CD4-positive, alpha-beta T cell treated with Interleukin-1 beta for 1 hour (primary cell): ENCODE data around the gene ISCU.
"Not testable (repeated sequence)": the region's sequence is repeated elsewhere in the genome, so short reads cannot be mapped to it uniquely, and the experiment has no call there.

ENCODE experiments used
- DNase-seq, 2 donors: peaks; one replicate each; pipeline ENCODE4 v3.0.0-alpha.2; 2020 to 2022

ISCU gene

DNA sequence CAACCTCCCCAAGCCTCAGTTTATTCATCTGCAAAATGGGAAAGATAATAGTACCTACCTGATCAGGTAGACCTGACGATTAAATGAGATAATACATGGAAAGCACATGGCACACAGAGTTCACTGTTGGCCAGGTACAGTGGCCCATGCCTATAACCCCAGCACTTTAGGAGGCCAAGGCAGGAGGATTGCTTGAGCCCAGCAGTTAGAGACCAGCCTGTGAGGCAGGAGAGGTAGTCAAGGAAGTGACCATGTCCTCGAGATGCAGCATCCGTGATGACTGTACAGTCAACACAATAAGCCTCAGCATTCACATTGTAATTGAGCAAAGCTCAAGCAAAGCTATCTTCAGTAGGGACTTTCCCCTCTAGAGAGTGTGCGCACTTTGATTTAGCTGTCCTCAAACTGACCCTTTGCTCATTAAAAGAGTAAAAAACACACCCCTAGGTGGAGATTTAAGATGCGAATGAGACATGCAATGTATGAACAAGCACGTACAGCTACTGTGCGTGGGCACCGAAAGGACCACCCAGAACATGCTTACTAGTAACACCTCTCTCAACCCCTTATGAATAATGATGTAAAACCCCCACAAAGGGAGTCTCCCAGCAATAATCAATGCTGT, 9.9 kb downstream of the ISCU start:
- DNase-seq = no peak

DNA sequence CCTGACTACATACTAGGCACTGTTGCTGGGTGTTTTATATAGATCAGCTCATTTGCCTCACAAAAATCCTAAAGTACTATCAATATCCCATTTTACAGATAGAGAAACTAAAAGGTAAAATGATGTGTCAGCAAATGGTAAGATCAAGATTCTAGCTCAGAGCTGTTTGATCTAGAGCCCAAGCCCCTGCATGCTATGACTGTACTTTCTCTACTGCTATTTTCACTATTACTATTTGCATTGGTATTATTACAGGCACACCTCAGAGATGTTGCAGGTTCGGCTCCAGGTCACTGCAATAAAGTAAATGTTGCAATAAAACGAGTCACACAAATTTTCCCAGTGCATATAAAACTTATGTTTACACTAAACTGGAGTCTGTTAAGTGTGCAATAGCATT, 10.9 kb downstream of the ISCU start:
- no peak for DNase-seq

DNA sequence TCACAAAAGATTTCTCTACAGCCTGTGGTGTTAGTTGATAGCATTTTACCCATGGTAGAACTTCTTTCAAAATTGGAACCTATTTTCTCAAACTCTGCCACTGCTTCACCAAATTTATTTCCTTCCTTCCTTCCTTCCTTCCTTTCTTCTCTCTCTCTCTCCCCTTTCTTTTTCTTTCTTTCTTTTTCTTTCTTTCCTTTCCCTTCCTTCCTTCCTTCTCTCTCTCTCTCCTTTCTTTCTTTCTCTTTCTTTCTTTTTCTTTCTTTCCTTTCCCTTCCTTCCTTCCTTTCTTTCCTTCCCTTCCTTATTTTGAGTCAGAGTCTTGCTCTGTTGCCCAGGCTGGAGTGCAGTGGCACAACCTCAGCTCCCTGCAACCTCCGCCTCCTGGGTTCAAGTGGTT, 11.9 kb downstream of the ISCU start:
- DNase-seq = not testable (repeated sequence)

DNA sequence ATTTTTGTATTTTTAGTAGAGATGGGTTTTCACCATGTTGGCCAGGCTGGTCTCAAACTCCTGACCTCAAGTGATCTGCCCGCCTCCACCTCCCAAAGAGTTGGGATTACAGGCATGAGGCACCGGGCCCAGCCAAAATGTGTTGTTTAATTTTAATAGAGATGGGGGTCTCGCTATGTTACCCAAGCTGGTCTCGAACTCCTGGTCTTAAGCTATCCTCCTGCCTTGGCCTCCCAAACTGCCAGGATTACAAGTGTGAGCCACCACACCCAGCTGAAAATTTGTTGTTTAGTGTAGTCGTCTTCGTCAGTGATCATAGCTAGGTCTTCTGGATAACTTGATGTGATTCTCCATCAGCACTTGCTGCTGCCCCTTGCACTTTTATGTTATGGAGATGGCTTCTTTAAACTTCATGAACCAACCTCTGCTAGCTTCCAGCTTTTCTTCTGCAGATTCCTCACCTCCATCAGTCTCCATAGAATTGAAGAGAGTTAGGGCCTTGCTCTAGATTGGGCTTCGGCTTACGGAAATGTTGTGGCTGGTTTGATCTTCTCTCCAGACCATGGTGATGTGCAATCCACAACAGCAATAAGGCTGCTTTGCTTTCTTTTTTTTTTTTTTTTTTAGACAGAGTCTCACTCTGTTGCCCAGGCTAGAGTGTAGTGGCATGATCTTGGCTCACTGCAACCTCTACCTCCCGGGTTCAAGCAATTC, 13.0 kb downstream of the ISCU start:
- DNase-seq = no peak

DNA sequence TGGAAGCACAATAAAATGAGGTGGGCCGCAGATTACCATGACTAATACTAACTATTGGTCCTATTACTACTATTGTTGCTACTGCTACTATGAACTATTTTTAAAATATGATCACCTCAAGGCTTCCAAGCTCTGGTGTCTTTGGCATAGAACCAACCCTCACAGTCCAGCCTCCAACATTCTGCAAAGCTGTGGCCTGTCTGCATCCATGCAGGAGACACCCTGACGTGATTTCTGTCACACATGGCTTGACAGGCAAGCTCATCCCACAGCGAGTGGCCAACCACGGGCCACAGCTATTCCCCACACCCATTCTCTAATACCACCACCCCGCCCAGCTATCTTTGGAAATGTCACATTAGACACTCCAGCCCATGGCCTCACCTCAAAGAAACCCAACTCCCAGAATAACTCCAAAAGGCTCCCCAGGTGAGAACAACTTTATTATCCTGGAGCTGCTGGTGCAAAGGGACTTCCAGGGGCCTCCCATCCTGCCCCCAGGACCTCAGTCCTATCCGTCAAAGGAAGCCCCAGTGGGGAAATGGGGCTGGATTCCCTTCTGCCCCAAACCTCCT, 14.4 kb downstream of the ISCU start:
- DNase-seq = no peak

DNA sequence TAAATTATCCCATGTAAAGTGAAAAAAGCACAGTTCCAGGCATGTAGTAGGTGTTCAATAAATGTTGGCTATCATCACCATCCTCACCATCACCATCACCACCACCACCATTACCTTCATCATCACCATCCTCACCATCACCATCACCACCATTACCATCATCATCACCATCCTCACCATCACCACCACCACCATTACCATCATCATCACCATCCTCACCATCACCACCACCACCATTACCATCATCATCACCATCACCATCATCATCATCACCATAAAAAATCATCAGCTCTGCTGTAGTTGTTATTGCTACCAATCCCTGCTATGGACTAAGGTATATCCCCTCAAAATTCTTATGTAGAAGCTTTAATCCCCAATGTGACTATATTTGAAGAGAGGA, 15.1 kb downstream of the ISCU start:
- no peak for DNase-seq

DNA sequence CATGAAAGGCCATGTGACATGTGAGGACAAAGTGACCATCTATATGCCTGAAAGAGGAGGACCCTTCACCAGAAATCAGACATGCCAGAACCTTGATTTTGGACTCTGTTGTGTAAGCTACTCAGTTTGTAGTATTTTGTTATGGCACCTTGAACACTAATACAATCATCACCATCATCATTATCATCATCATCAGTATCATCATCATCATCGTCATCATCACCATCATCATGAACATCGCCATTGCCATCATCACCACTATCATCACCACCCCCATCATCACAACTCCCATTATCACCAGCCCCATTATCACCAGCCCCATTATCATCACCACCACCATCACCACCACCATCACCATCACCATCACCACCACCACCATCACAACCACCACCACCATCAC, 15.9 kb downstream of the ISCU start:
- DNase-seq = no peak

DNA sequence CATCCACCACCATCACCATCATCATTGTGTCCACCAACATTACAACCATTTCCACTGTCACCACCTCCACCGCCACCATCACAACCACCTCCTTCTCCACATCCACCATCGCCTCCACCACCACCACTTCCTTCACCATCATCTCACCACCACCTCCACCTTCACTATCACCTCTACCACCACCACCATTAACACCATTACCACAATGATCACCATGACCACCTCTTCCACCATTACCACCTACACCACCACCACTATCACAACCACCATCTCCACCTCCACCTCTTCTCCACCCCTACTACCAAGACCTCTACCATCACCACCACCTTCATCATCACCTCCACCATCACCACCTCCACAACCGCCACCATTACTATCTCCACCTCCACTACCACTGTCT, 16.4 kb downstream of the ISCU start:
- DNase-seq = no peak

DNA sequence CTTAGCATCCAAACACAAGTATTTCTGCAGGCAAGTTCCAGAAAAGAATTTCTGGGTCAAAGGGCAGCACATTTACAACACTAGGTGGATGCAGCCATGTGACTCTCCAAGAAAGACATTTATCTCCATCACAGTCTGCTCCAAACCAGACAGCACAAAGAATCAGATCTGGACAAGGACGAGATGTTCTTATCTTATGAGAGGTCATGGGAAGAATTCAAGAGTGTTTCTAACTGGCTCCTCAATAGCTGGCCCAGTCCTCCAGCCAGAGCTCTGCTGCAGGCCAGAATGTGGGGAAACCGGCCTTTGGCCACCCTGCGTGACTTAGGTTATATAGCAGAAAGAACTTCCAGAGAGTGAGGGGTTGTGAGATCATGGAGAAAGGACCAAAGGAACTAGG, 18.1 kb downstream of the ISCU start:
- no peak for DNase-seq

DNA sequence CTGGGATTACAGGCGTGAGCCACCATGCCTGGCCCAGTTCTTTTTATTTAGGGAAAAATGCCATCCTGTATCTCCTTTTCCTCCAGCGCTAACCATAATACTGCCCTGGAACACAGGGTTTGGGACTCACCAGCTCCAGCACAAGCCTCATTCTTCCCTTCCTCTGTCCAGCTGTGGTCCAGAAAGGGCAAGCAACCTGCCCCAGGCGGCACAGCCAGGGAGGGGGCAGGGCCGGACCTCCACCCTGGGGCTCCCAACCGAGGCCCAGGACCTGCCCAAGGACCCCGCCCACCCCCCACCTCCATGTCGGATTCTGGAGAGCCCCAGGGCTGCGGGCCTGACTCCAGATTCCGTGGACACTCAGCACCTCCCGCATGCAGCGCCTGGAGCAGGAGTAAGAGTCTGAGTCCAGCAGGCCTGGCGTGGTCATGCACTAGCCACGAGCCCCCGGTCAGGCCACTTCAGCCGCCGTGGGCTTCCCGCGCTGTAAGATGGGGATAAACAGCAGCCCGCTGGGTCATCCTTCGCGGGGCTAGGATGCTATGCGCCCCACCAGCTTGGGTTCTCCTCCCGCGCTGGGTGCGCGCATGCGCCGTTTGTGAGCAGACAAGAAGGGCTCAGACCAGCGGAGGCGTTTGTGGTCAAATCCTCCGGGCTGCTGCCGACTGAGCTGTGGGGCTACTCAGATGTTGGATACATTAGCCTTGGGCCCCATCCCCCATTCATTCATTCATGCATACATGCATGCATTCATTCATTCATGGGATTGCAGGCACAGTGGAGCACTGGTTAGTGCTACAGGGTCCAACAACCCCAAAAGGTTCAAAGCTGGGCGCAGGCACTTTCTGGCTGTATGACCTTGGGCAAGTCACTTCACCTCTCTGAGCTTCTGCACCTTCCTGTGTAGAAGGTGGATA, 19.2 kb downstream of the ISCU start:
- no peak for DNase-seq

DNA sequence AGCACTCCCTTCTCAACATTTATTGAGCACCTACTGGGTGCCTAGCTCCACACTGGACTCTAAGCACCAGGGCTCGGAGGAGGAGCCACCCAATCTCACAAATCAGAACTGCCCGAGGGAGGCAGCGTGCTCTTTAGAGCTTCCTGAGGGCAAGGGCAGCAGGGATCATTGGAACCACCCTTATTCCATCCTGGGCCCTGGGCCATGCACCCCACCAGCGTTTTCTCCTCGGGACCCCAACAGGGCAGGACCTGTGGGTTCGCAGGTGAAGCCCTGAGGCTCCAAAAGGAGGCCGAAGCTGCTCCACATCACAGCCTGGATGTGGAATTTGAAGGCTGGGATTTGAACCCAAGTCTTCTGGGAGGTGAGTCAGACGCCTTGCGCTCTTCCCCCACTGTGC, 20.1 kb downstream of the ISCU start:
- no peak for DNase-seq

DNA sequence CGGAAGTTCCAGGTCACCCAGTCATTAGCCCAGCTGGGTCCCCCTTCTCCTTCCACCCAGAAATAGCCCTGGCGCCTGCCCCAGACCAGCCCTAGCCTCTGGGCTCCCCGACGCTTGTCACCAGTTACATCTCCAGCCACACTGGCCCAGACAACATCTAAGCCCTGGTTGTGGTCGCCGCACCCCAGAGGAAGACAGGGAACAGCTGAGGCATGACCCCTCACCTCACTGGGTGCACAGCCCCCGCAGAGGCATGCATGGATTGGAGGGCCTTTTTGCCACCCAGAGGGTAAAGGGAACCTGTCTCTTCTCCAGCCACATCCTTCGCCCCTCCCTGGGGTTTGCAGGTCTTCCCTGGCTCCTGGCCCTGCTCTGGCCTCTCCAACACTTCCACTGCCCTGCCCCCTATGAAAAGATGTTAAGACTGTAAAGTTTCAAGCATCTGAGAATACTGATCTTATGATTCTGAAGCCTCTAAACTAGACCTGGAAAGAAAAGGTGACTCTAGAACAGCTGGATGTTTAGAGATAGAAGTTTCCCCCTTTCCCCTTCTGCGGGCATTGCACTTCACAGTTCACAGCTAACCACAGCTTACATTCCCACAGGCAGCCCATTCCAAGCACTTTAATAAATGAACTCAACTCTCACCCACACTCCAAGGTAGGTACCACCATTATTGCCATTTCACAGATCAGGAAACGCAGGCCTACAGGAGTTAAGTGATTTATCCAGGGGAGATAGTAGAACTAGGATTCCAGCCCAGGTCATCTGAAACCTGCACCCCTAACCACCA, 20.8 kb downstream of the ISCU start:
- no peak for DNase-seq

DNA sequence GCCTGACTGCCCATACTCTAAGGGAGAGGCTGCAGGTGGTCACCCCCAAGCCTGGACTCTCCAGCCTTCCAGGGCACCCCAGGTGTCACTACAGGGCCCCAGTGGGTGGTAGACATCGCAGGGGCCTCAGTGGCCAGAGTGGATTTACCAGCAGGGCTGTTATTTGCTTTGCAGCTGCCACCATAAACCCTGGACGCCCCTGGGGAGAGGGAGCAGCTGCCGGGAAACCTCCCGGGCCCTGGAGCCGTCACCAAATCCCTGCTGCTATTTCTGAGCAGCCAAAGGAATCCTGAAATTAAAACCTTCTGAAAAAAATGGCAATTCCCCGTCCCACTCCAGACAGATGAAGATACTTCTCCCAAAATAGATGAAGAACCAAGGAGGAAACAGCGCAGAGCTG, 21.6 kb downstream of the ISCU start:
- DNase-seq = no peak

DNA sequence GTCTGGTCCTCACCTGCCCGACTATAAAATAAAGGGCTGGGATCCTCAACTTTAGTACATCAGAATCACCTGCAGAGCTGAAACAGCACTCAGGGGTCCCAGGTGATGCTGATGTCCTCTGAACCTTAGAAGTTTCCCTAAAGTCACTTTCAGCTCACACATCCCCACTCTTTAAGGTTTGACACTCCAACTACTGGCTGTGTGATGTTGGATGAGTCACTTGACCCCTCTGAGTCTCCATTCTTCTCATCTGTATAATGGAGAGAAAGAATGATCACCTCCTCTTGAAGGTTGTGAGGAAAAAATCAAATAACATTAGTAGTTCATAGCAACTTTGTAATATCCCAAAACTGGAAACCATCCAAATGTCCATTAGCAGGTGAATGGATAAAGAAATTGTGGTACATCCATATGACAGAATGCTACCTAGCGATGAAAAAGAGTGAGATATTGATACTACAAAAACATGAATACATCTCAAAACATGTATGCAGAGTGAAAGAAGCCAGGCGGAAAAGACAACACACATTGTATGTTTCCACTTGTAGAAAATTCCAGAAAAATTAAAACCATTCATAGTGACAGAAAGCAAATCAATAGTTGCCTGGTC, 22.2 kb downstream of the ISCU start:
- DNase-seq = no peak

DNA sequence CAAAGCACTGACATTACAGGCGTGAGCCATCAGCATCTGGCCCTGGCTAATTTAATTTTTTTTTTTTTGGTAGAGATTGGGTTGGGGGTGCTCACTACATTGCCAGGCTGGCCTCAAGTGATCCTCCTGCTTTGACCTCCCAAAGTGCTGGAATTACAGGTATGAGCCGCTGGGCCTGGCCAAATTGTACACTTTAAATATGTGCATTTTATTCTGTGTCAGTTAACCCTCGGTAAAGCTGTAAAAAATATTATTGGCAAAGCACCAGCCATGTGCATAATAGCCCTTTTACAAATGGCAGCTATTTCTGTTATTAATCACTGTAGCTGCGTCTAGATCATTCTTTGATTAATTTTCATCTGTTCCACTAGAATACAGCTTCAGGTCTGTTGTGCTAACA, 23.5 kb downstream of the ISCU start:
- DNase-seq = no peak

DNA sequence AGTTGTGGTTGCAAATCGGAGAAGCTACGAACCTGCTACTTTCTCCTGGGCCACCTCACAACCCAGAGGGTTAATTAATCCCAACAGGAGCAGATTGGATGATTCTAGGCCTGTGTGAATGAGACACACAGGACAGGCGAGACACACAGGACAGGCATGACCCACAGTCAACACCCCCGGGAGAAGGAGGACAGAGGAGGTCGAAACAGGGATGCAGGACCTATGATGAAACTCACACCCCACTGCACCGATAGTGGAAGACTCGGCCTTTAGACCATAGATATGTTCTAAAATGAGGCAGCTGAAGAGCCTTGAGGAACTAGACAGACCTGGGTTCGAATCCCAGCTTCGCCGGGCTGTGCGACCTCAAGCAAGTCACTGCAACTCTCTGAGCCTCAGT, 23.9 kb downstream of the ISCU start:
- DNase-seq = no peak

DNA sequence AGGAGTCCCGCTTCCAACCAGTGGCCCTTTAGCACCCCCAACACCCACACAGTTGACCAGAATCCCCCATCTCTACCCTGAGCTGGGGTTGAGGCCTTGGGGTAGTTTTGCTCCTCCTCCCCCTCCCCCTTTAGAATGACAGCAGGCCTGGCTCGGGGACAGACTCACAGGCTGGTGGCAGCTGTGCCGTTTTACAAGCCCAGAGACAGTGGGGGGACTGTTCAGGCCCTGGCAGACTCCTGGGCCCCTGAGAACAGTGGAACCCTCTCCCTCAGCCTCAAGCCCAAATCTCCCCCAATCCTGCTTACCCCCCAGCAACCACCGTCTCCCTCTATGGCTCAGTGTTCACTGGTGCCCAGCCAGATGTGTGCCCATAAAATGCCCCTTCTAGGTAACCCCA, 25.4 kb downstream of the ISCU start:
- DNase-seq = no peak

DNA sequence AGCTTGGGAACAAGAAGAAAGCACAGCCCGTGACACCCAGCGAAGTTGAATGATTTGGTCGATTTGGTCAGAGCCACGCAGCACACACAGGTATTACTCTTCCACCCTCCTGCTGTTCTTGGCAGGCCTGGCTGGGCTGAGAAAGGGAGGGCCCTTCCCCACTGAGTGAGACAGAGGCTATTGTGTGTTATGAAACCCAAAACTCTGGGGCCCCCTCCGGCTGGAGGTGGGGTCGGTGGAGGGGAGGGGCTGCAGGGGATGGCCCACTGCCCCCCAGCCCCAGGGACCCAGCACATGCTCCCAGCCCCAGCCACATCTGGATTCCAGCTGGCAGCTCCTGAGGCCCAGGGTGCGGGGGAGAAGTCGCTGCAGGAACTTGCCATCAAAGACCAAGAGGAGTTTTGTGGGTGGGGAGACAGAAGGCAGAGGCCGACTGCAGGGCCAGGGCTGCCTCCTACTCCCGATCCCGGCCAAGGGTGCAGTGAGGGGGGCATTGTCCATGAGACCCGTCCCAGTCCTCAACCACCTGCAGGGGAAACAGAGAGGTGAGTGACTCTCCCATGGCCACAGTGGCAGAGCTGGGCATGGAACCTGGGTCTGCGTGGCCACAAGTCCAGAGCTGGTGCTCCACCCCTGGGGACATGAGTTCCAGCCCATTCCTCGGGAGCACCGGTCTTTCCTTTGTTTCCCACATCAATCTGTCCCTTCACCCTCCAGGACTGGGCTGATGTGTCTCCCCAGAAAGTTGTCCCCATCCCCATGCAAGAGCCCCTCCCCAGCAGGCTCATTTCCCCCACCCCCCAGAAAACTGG, 26.8 kb downstream of the ISCU start:
- no peak for DNase-seq

DNA sequence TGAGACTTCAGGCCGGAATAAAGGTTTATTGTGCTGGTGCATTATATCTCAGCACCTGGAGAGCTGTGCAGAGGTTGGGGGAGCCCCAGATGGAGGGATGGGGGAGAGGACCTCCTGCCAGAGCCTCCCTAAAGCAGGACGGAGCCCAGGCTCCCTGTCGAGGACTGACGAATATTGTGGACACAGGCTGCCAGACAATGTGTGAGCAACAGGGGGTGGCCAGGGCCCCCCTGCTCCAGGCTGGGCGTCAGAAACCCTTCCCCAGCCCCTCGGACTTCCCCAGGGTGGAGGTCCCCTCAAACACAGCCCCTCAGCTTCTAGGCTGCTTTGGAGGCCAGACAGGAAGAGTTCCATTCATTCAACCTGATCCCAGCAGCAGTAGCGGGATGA, 27.4 kb downstream of the ISCU start:
- DNase-seq = no peak

DNA sequence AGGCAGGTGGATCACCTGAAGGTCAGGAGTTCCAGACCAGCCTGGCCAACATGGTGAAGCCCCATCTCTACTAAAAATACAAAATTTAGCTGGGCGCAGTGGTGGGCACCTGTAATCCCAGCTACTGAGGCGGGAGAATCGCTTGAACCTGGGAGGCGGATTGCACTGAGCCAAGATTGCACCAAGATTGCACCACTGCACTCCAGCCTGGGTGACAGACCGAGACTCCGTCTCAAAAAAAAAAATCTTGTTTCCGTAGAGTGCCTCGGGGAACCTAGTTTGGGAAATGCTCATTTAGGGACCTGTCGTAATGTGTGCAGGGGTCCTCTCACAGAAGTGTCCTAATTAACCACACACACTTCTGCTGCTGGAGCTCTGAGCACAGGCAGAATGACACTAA, 28.1 kb downstream of the ISCU start:
- not testable (repeated sequence) for DNase-seq

DNA sequence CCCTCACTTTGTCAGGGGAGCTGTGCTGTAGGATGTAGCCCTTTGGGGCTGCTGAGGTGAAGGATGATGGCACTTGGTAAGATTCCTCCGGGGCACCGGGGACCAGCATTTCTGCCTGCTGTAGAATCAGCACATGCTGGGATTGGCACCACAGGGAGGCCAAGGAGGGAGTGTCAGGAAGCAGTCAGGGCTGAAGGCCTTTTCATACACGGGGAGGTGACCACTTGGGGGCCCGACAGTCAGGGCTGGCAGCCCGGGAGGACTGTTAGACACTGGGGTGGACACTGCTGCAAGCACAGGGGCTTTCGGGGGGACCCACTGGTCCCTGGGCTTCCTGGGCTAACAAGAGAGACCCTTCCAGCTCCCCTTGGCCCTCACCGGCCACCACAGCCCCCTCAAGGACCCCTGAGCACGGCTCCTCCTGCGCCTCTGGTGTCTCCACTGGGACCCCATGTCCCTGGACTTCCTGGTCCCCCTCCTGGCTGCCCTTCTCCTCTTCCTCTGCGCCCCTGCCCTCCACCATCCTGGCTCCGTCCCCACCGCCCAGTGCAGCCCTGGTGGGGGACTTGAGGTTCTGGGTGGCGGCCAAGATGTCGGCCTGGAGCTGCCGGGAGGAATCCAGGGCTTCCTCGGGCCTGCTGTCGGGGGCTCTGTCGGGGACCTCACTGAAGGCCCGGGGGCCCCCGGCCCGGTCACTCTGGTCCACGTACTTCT, 29.0 kb downstream of the ISCU start:
- DNase-seq = no peak
